Smooth muscle cell (in vitro differentiated cells): Measurements from ENCODE around the gene ASB3. TPM values are rescaled to one million over a fixed set of nuclear protein-coding genes. Genes with fewer than 3 reads are reported as not detected.

Experiments used
- DNase-seq: peaks from one replicate; lab custom pipeline; 2025; ENCODE audit not compliant: unreplicated experiment; lab: John Stamatoyannopoulos, UW
- H2AFZ ChIP-seq: fragments of 200-600 bp; sonication (generic); 2 replicates; pipeline ENCODE4 v1.6.0; 2016; ENCODE audit warnings: antibody characterized with exemption, low read depth, mild to moderate bottlenecking
- H3F3A ChIP-seq: fragments of 200-600 bp; sonication (generic); 2 replicates; pipeline ENCODE4 v1.6.0; 2017; ENCODE audit warnings: antibody characterized with exemption, low read depth
- H3K27ac ChIP-seq: fragments of 200-600 bp; sonication (generic); 2 replicates; pipeline ENCODE4 v1.5.1; 2016; ENCODE audit warnings: low read depth, mild to moderate bottlenecking
- H3K27me3 ChIP-seq: fragments of 200-600 bp; sonication (generic); 2 replicates; pipeline ENCODE4 v1.6.1; 2016; ENCODE audit warnings: low read depth, mild to moderate bottlenecking
- H3K36me3 ChIP-seq: fragments of 200-600 bp; sonication (generic); 2 replicates; pipeline ENCODE4 v1.5.1; 2016; ENCODE audit warnings: low read depth
- H3K4me1 ChIP-seq: fragments of 200-600 bp; sonication (generic); 2 replicates; pipeline ENCODE4 v1.5.1; 2016; ENCODE audit warnings: low read depth
- H3K4me2 ChIP-seq: fragments of 200-600 bp; sonication (generic); 2 replicates; pipeline ENCODE4 v1.6.0; 2016; ENCODE audit warnings: mild to moderate bottlenecking
- H3K4me3 ChIP-seq: fragments of 200-600 bp; sonication (generic); 2 replicates; pipeline ENCODE4 v1.5.1; 2016; ENCODE audit warnings: mild to moderate bottlenecking
- H3K79me2 ChIP-seq: fragments of 200-600 bp; sonication (generic); 2 replicates; pipeline ENCODE4 v1.6.0; 2016; ENCODE audit warnings: low read depth, mild to moderate bottlenecking
- H3K9ac ChIP-seq: fragments of 200-600 bp; sonication (generic); 2 replicates; pipeline ENCODE4 v1.6.0; 2016; ENCODE audit warnings: low read depth
- H3K9me3 ChIP-seq: fragments of 200-600 bp; sonication (generic); replicated peaks from 2 replicates; pipeline ENCODE4 v1.5.1; 2016; ENCODE audit warnings: low read depth
- H4K20me1 ChIP-seq: fragments of 200-600 bp; sonication (generic); 2 replicates; pipeline ENCODE4 v1.6.0; 2016; ENCODE audit warnings: low read depth
- WGBS: methylation state at CpG from one replicate; pipeline ENCODE4 v1.1.7; 2016; ENCODE audit warnings: low lambda C conversion rate; 5-methylcytosine and 5-hydroxymethylcytosine counted together
- polyA plus RNA-seq: library from polyadenylated mRNA; unstranded; fragments of >200 nt; fragmentation: Nextera tagmentation; extraction: Ambion mirVana; gene quantifications from 2 replicates; pipeline ENCODE4 v1.2.1, GENCODE V29; 2016
- total RNA-seq: library from RNA; depleted of rRNA; stranded (reverse); fragments of >200 nt; gene quantifications from 2 replicates; pipeline ENCODE4 v1.2.3, GENCODE V29; 2014
- TF ChIP-seq, protein P1 (sequence below): fragments of 200-600 bp; sonication (generic); IDR thresholded peaks from 2 replicates; pipeline ENCODE4 v1.5.1; 2017; ENCODE audit warnings: borderline replicate concordance, mild to moderate bottlenecking, antibody characterized with exemption; ENCODE audit not compliant: insufficient read depth, poor library complexity, severe bottlenecking

ASB3 gene
- total and polyA plus RNA-seq, 2 experiments from 2014 or later: 19.0 to 24.9 TPM

DNA sequence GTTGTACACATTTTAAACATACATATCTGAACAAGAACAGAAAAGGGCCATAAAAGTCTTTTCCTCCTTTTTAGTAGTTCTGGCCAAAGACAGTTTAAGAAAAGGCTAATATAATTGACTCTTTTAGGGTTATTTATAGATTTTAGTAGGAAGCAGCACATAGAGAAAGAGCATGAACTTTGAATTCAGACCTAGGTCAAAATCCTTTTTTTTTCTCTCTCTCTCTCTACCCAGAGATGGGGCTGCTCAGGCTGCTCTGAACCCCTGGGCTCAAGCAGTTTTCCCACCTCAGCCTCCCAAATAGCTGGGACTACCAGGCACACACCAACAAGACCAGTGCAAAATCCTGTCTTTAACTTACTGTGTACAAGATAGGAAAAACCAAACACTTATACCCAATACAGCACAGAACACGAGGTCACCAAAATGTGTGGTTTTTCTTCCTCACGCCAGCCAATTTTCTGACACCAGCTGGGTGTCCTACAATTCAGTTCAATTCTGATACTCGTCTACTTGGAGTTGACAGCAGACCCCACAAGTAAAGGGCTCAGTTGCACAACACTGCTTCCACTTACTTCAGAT, 32.2 kb upstream of the ASB3 start:
- Histone ChIP-seq H3K27me3 (no peaks in the 10 kb centered on the region), H3F3A (no peaks in the 10 kb centered on the region), H3K36me3 (peaks cover 25% of the 10 kb centered on the region), H3K9me3 (no peaks in the 10 kb centered on the region), H3K4me1 (no peaks in the 10 kb centered on the region), H3K27ac (no peak overlapping the region), H3K4me2 (no peak overlapping the region), H3K79me2 (no peaks in the 10 kb centered on the region), H2AFZ (no peak overlapping the region), H3K9ac (no peak overlapping the region), H3K4me3 (no peak overlapping the region), H4K20me1 (no peaks in the 10 kb centered on the region)
- WGBS: 97% methylated on average over 3 of the region's 3 CpGs
- no peak for DNase-seq
- TF ChIP-seq, protein P1, sequence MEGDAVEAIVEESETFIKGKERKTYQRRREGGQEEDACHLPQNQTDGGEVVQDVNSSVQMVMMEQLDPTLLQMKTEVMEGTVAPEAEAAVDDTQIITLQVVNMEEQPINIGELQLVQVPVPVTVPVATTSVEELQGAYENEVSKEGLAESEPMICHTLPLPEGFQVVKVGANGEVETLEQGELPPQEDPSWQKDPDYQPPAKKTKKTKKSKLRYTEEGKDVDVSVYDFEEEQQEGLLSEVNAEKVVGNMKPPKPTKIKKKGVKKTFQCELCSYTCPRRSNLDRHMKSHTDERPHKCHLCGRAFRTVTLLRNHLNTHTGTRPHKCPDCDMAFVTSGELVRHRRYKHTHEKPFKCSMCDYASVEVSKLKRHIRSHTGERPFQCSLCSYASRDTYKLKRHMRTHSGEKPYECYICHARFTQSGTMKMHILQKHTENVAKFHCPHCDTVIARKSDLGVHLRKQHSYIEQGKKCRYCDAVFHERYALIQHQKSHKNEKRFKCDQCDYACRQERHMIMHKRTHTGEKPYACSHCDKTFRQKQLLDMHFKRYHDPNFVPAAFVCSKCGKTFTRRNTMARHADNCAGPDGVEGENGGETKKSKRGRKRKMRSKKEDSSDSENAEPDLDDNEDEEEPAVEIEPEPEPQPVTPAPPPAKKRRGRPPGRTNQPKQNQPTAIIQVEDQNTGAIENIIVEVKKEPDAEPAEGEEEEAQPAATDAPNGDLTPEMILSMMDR: no peak

DNA sequence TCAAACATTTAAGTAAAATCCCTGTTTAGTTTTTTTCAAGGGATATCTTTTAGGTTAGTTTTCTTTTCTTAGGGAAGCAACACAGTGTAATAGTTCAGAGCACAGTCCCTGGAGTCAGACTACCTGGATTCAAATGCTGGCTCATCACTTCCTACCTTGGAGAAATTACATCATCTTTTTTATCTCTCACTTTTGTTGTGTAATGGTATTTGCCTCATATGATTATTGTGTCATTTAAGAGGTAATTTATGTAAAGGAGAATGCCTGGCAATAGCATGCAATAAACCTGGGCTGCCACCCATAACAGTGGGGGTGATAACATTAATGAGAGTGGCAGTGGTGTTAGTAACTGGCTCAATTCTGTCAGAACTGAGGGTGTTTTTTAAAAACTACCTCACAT, 26.4 kb upstream of the ASB3 start:
- DNase-seq: no peak

DNA sequence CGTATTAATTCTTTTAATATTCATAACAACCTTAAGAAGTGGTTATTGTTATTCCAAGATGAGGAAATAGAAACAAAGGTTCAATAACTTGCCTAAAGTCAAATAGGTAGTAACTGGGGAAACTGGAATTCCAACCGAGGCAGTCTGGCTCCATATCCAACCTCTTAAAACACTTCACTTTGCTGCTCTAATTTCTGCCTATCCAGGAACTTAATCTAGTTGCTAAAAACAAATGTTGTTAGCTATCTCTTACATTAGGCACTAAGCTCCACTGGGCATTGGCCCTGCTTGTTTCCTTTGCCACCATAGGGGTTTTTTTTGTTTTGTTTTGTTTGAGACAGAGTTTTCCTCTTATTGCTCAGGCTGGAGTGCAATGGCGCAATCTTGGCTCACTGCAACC, 24.8 kb upstream of the ASB3 start:
- 94% methylated on average over 3 of the region's 3 CpGs for WGBS
- H3K27ac ChIP-seq: no peak overlapping the region
- no peaks in the 10 kb centered on the region for H3K79me2 ChIP-seq
- H3K4me3 ChIP-seq: no peak overlapping the region
- no peaks in the 10 kb centered on the region for H3K27me3 ChIP-seq
- peaks cover 39% of the 10 kb centered on the region for H3K36me3 ChIP-seq
- TF ChIP-seq, protein P1: no peak
- no peak overlapping the region for H2AFZ ChIP-seq
- no peaks in the 10 kb centered on the region for H4K20me1 ChIP-seq
- no peak for DNase-seq
- H3K4me1 ChIP-seq: no peaks in the 10 kb centered on the region
- no peak overlapping the region for H3K9ac ChIP-seq
- H3F3A ChIP-seq: no peaks in the 10 kb centered on the region
- no peaks in the 10 kb centered on the region for H3K9me3 ChIP-seq
- H3K4me2 ChIP-seq: no peak overlapping the region

More for the DNA sequence above, 26.4 kb upstream of the ASB3 start:
- Histone ChIP-seq H3K27ac (no peak overlapping the region), H3K4me3 (no peak overlapping the region), H3K9ac (no peak overlapping the region), H3K4me1 (no peaks in the 10 kb centered on the region), H3F3A (no peaks in the 10 kb centered on the region), H3K36me3 (peaks cover 49% of the 10 kb centered on the region), H3K79me2 (no peaks in the 10 kb centered on the region), H3K4me2 (no peak overlapping the region), H2AFZ (no peak overlapping the region), H4K20me1 (no peaks in the 10 kb centered on the region), H3K27me3 (no peaks in the 10 kb centered on the region), H3K9me3 (no peaks in the 10 kb centered on the region)
- TF ChIP-seq, protein P1: no peak

DNA sequence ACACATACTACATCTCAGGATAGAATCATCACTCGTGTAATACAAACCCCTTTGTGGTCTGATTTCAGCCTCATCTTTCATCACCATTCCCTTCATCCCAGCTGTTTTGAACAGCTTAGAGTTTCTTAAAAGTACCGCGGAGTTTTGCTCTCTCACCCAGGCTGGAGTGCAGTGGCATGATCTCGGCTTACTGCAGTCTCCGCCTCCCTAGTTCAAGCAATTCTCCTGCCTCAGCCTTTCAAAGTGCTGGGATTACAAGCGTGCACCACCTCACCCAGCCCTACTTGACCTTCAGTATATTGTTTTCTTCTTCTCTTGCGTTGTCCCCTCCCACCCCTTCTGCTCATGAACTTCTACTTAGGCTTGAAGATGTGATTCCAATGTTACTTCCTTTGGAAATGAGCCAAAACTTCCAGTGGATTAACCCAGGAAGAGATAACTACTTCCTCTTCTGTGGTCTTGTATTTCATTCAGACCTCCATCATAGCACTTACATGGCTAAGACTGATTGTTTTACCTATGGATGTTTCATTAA, 15.9 kb upstream of the ASB3 start:
- peaks cover 50% of the 10 kb centered on the region for H3K36me3 ChIP-seq
- peaks cover 5% of the 10 kb centered on the region for H3K79me2 ChIP-seq
- no peaks in the 10 kb centered on the region for H3K27me3 ChIP-seq
- no peaks in the 10 kb centered on the region for H3F3A ChIP-seq
- no peak overlapping the region for H3K4me3 ChIP-seq
- no peak overlapping the region for H3K27ac ChIP-seq
- no peak overlapping the region for H3K4me2 ChIP-seq
- H3K9me3 ChIP-seq: no peaks in the 10 kb centered on the region
- TF ChIP-seq, protein P1: no peak
- no peak for DNase-seq
- no peak overlapping the region for H3K9ac ChIP-seq
- no peak overlapping the region for H2AFZ ChIP-seq
- no peaks in the 10 kb centered on the region for H3K4me1 ChIP-seq
- peaks cover 18% of the 10 kb centered on the region for H4K20me1 ChIP-seq
- 63% methylated on average over 7 of the region's 7 CpGs for WGBS
